HL-60 (cell line): ENCODE measurements around the gene ACADM.

Experiments used
- CTCF ChIP-seq: IDR thresholded peaks from one replicate; pipeline ENCODE4 v1.5.1; 2011; ENCODE audit warnings: low read length, control low read depth, inconsistent platforms; ENCODE audit not compliant: insufficient read depth
- POLR2AphosphoS5 ChIP-seq: IDR thresholded peaks from 2 replicates; pipeline ENCODE4 v1.6.1; 2012; ENCODE audit warnings: low read depth
- REST ChIP-seq: IDR thresholded peaks from 2 replicates; pipeline ENCODE4 v1.6.1; 2012; ENCODE audit warnings: low read depth; ENCODE audit not compliant: insufficient replicate concordance

GRCh38 chr1:75696000-75696399 lies 28.5 kb upstream of the ACADM start:
- TF ChIP-seq CTCF: no peak
- TF ChIP-seq REST: no peak
- no peak for TF ChIP-seq POLR2AphosphoS5
